Measurements from ENCODE around the gene JSRP1.

JSRP1 gene

GRCh38 chr19:2248136-2249009 is 7.8 kb downstream of the JSRP1 start (continued):
- TF ChIP-seq ZNF175 (tag by site-specific recombination; IDR thresholded peaks at IDR 0.05): no peak
- no peak; the same call in 1 of the 2 replicates for TF ChIP-seq ZFP69B (tag by site-specific recombination; IDR thresholded peaks at IDR 0.05)
- no peak for TF ChIP-seq MZF1 (tag by site-specific recombination; IDR thresholded peaks at IDR 0.05; ENCODE audit: borderline replicate concordance)
- TF ChIP-seq ZNF416 (tag by site-specific recombination; IDR thresholded peaks at IDR 0.05): no peak
- peak; percentile 48 for TF ChIP-seq FEZF1 (tag by site-specific recombination; IDR thresholded peaks at IDR 0.05)
- TF ChIP-seq ZNF18 (tag by site-specific recombination; IDR thresholded peaks at IDR 0.05): no peak
- TF ChIP-seq ZBTB48 (tag by site-specific recombination; IDR thresholded peaks at IDR 0.05): no peak
- no peak for TF ChIP-seq ZNF776 (tag by site-specific recombination; IDR thresholded peaks at IDR 0.05; ENCODE audit: borderline replicate concordance)
- TF ChIP-seq GLI4 (tag by site-specific recombination; IDR thresholded peaks at IDR 0.05): no peak
- no peak for TF ChIP-seq BCL6B (tag by site-specific recombination; IDR thresholded peaks at IDR 0.05)
- no peak for TF ChIP-seq ZNF133 (tag by site-specific recombination; IDR thresholded peaks at IDR 0.05)
- no peak for TF ChIP-seq ZBTB26 (tag by site-specific recombination; optimal IDR thresholded peaks at IDR 0.05)
- no peak for TF ChIP-seq ZFP37 (tag by site-specific recombination; IDR thresholded peaks at IDR 0.05)
- no peak for TF ChIP-seq ZBTB7A (tag by site-specific recombination; IDR thresholded peaks at IDR 0.05; ENCODE audit: low read depth)
- TF ChIP-seq ZNF140 (tag by site-specific recombination; IDR thresholded peaks at IDR 0.05): no peak
- TF ChIP-seq SP7 (tag by site-specific recombination; IDR thresholded peaks at IDR 0.05): no peak
- no peak for TF ChIP-seq ZNF274 (IDR thresholded peaks at IDR 0.05; ENCODE audit: low read length)
- TF ChIP-seq ZNF274 (tag by site-specific recombination; IDR thresholded peaks at IDR 0.05; ENCODE audit: borderline replicate concordance): no peak
- TF ChIP-seq ZNF423 (tag by site-specific recombination; IDR thresholded peaks at IDR 0.05): no peak
- no peak for TF ChIP-seq ZNF626 (tag by site-specific recombination; IDR thresholded peaks at IDR 0.05)
- TF ChIP-seq MYNN (tag by site-specific recombination; IDR thresholded peaks at IDR 0.05; ENCODE audit: borderline replicate concordance): no peak
- TF ChIP-seq TRIM28 (IDR thresholded peaks at IDR 0.05; ENCODE audit: borderline replicate concordance, low read length): no peak
- no peak for TF ChIP-seq ZNF624 (tag by site-specific recombination; IDR thresholded peaks at IDR 0.05)
- no peak for TF ChIP-seq TCF7L2 (IDR thresholded peaks at IDR 0.05; ENCODE audit: borderline replicate concordance, low read depth, low read length)
- TF ChIP-seq ZNF747 (tag by site-specific recombination; IDR thresholded peaks at IDR 0.05): no peak
- TF ChIP-seq ZNF138 (tag by site-specific recombination; IDR thresholded peaks at IDR 0.05; ENCODE audit: borderline replicate concordance): no peak
- peak; percentile 14 for TF ChIP-seq GLIS1 (tag by site-specific recombination; IDR thresholded peaks at IDR 0.05)
- TF ChIP-seq SCRT1 (tag by site-specific recombination; IDR thresholded peaks at IDR 0.05; ENCODE audit: borderline replicate concordance): peak; percentile 79
- TF ChIP-seq ZNF169 (tag by site-specific recombination; IDR thresholded peaks at IDR 0.05): no peak
- no peak for TF ChIP-seq IKZF3 (tag by site-specific recombination; IDR thresholded peaks at IDR 0.05)
- no peak for TF ChIP-seq ZFP41 (tag by site-specific recombination; IDR thresholded peaks at IDR 0.05; ENCODE audit: borderline replicate concordance)
- TF ChIP-seq ZNF501 (tag by site-specific recombination; IDR thresholded peaks at IDR 0.05): no peak
- peak; percentile 69; the same call in 1 of the 2 replicates for TF ChIP-seq ZBTB10 (tag by site-specific recombination; IDR thresholded peaks at IDR 0.05)
- no peak for TF ChIP-seq ZNF664 (tag by site-specific recombination; IDR thresholded peaks at IDR 0.05)
- TF ChIP-seq ZNF341 (tag by site-specific recombination; IDR thresholded peaks at IDR 0.05; ENCODE audit: low read depth): peak; percentile 46; the same call in 1 of the 2 replicates
- TF ChIP-seq ZNF530 (tag by site-specific recombination; IDR thresholded peaks at IDR 0.05; ENCODE audit: low read depth): no peak

All from HEK293 (cell line).